A673 (cell line): ENCODE data around the gene SMU1.

ENCODE experiments used
- CTCF ChIP-seq: fragments of 300-800, 200-600 bp; sonication (generic); conservative IDR thresholded peaks from 2 replicates; pipeline ENCODE4 v1.5.1; 2017; ENCODE audit warnings: low read depth, mild to moderate bottlenecking, antibody characterized with exemption, low read length, moderate library complexity, mixed read lengths
- EZH2 ChIP-seq: fragments of 200-600 bp; sonication (generic); IDR thresholded peaks from 2 replicates; pipeline ENCODE4 v1.6.1; 2017; ENCODE audit warnings: borderline replicate concordance, low read depth, mild to moderate bottlenecking, mixed read lengths, antibody characterized with exemption, low read length; ENCODE audit not compliant: poor library complexity, severe bottlenecking

- TF ChIP-seq CTCF (no peak), EZH2 (no peak)
These were observed 56.7 kb downstream of the SMU1 start for GRCh38 chr9:33019797-33020196.
